Body of pancreas (tissue), 4 donors: ENCODE measurements around the gene PLCB1. TPM values are rescaled to one million over a fixed set of nuclear protein-coding genes. Genes with fewer than 3 reads are reported as not detected.

Experiments
- ATAC-seq: fragments of 150-250 bp; one replicate; pipeline ENCODE4 v1.9.1; 2016
- DNase-seq, 4 donors: peaks; one replicate each; pipeline ENCODE4 v3.0.0-alpha.2; 2019
- H3K27ac ChIP-seq, 4 donors: fragments of 200-600 bp; sonication (generic); 1 replicate in 3 of 4; 2 replicates in 1 of 4; pipeline versions ENCODE4 v1.5.1 to v1.6.1; 2016 to 2019; ENCODE audit warnings: mild to moderate bottlenecking in 1 of 4, mixed read lengths in 1 of 4, moderate library complexity in 1 of 4
- H3K27me3 ChIP-seq, 2 donors: fragments of 200-600 bp; sonication (generic); one replicate each; pipeline ENCODE4 v1.6.0; 2016; ENCODE audit warnings: mild to moderate bottlenecking in 1 of 2
- H3K36me3 ChIP-seq, 2 donors: fragments of 200-600 bp; sonication (generic); replicated peaks in 1 of 2; 2 replicates each; pipeline ENCODE4 v1.5.1; 2016; ENCODE audit warnings: low read depth in 2 of 2; ENCODE audit not compliant: insufficient read depth in 1 of 2
- H3K4me1 ChIP-seq: fragments of 200-600 bp; sonication (generic); one replicate; pipeline ENCODE4 v1.6.0; 2016
- H3K4me3 ChIP-seq, 2 donors: fragments of 200-600 bp; sonication (generic); 1 replicate in 1 of 2; 2 replicates in 1 of 2; pipeline ENCODE4 v1.5.1; 2016 to 2019
- H3K9me3 ChIP-seq, 3 donors: fragments of 200-600 bp; sonication (generic); 1 replicate in 2 of 3; 2 replicates in 1 of 3; pipeline ENCODE4 v1.5.1; 2016
- CTCF ChIP-seq, 7 experiments: fragments of 450-650 bp in 4 of 7; fragments of 200-600 bp in 3 of 7; sonication (generic) in 3 of 7; IDR thresholded peaks; one replicate each; pipeline ENCODE4 v1.5.1; 2016 to 2019; ENCODE audit warnings: antibody characterized with exemption in 7 of 7
- POLR2A ChIP-seq, 3 donors: fragments of 450-650 bp; IDR thresholded peaks; one replicate each; pipeline ENCODE4 v1.6.1; 2016; ENCODE audit warnings: antibody characterized with exemption in 3 of 3, mild to moderate bottlenecking in 2 of 3
- WGBS, 2 donors: methylation state at CpG; one replicate each; pipeline ENCODE4 v1.1.5; 2017; 5-methylcytosine and 5-hydroxymethylcytosine counted together
- intact Hi-C: fragments of 100-400 bp; cut with DNase I; formaldehyde crosslinking; loops from one replicate; pipeline ENCODE4 v1.15.1; 2023
- total RNA-seq, 2 donors: library from RNA; depleted of rRNA; stranded (reverse); fragments of >200 nt; gene quantifications; one replicate each; pipeline ENCODE4 v1.1.0, GENCODE V29; 2016

PLCB1 gene
- total RNA-seq, 2 donors from 2014 or later: 32.9 to 46.1 TPM

- Histone ChIP-seq H3K36me3 (no peaks in the 10 kb centered on the region), H3K27ac (no peak overlapping the region), H3K4me3 (no peak overlapping the region), H3K27me3 (no peaks in the 10 kb centered on the region), H3K4me1 (peaks cover 2% of the 10 kb centered on the region), H3K9me3 (no peaks in the 10 kb centered on the region)
- ATAC-seq (no peak), DNase-seq (no peak)
- intact Hi-C loops: no loop called here
- WGBS, 2 donors: 69 to 92% methylated on average over 3 of the region's 3 CpGs
- TF ChIP-seq CTCF (IDR thresholded peaks at IDR 0.05) (no peak), POLR2A (IDR thresholded peaks at IDR 0.05) (no peak)
Observed at GRCh38 chr20:8255945-8256632, 124.0 kb downstream of the PLCB1 start.

- intact Hi-C loops: no loop called here
- Histone ChIP-seq H3K4me3 (no peak overlapping the region), H3K27ac (no peak overlapping the region), H3K27me3 (no peaks in the 10 kb centered on the region), H3K9me3 (no peaks in the 10 kb centered on the region), H3K36me3 (no peaks in the 10 kb centered on the region), H3K4me1 (no peaks in the 10 kb centered on the region)
- WGBS, 2 donors: 77 to 93% methylated on average over 5 of the region's 5 CpGs
- TF ChIP-seq POLR2A (IDR thresholded peaks at IDR 0.05) (no peak), CTCF (IDR thresholded peaks at IDR 0.05) (no peak)
- ATAC-seq: no peak
- DNase-seq: no peak
Observed at GRCh38 chr20:8260837-8261251, 128.8 kb downstream of the PLCB1 start.

GRCh38 chr20:8262721-8263120 is 130.7 kb downstream of the PLCB1 start:
- intact Hi-C loops: no loop called here
- ATAC-seq (no peak), DNase-seq (no peak)
- H3K4me1 ChIP-seq: no peaks in the 10 kb centered on the region
- H3K9me3 ChIP-seq: no peaks in the 10 kb centered on the region
- whole genome bisulfite sequencing, 2 donors: 48 to 50% methylated on average over 1 of the region's 1 CpG
- H3K27ac ChIP-seq: no peak overlapping the region
- H3K4me3 ChIP-seq: no peak overlapping the region
- H3K36me3 ChIP-seq: no peaks in the 10 kb centered on the region
- H3K27me3 ChIP-seq: no peaks in the 10 kb centered on the region
- TF ChIP-seq CTCF (IDR thresholded peaks at IDR 0.05) (no peak), POLR2A (IDR thresholded peaks at IDR 0.05) (no peak)

- no peak for TF ChIP-seq CTCF (IDR thresholded peaks at IDR 0.05)
- TF ChIP-seq POLR2A (IDR thresholded peaks at IDR 0.05): no peak
- Histone ChIP-seq H3K36me3 (no peaks in the 10 kb centered on the region), H3K27me3 (no peaks in the 10 kb centered on the region), H3K27ac (no peak overlapping the region), H3K4me3 (no peak overlapping the region), H3K9me3 (no peaks in the 10 kb centered on the region), H3K4me1 (no peaks in the 10 kb centered on the region)
- DNase-seq (no peak), ATAC-seq (no peak)
- intact Hi-C loops: no loop called here
Observed at GRCh38 chr20:8265588-8265987, 133.5 kb downstream of the PLCB1 start.

GRCh38 chr20:8267009-8267408 is 134.9 kb downstream of the PLCB1 start:
- TF ChIP-seq POLR2A (IDR thresholded peaks at IDR 0.05) (no peak), CTCF (IDR thresholded peaks at IDR 0.05) (no peak)
- intact Hi-C loops: no loop called here
- Histone ChIP-seq H3K9me3 (no peaks in the 10 kb centered on the region), H3K27ac (no peak overlapping the region), H3K36me3 (no peaks in the 10 kb centered on the region), H3K27me3 (no peaks in the 10 kb centered on the region), H3K4me1 (no peaks in the 10 kb centered on the region), H3K4me3 (no peak overlapping the region)
- WGBS, 2 donors: 88 to 96% methylated on average over 6 of the region's 6 CpGs
- DNase-seq: no peak
- ATAC-seq: no peak
